OCI-LY1 (cell line): ENCODE measurements around the gene TMEM132C.

Experiments
- H2AFZ ChIP-seq: fragments of 200-600 bp; sonication (generic), shearing (Covaris generic); 2 replicates; pipeline ENCODE4 v1.6.0; 2014; ENCODE audit warnings: antibody characterized with exemption, mild to moderate bottlenecking, low read length
- H3F3A ChIP-seq: fragments of 200-600 bp; sonication (generic), shearing (Covaris generic); 2 replicates; pipeline ENCODE4 v1.6.0; 2014; ENCODE audit warnings: mild to moderate bottlenecking, antibody characterized with exemption, low read length, moderate library complexity; ENCODE audit not compliant: insufficient read depth
- H3K27ac ChIP-seq: fragments of 200-600 bp; sonication (generic); 2 replicates; pipeline ENCODE4 v1.5.1; 2014; ENCODE audit warnings: low read length, mixed run types, mild to moderate bottlenecking, low read depth; ENCODE audit not compliant: poor library complexity, severe bottlenecking
- H3K27me3 ChIP-seq: fragments of 200-600 bp; sonication (generic); 2 replicates; pipeline ENCODE4 v1.6.0; 2014; ENCODE audit warnings: antibody characterized with exemption, mild to moderate bottlenecking, low read length, moderate library complexity; ENCODE audit not compliant: insufficient read depth
- H3K36me3 ChIP-seq: fragments of 200-600 bp; sonication (generic); 2 replicates; pipeline ENCODE4 v1.6.1; 2014; ENCODE audit warnings: mild to moderate bottlenecking, antibody characterized with exemption, low read length, moderate library complexity, mixed read lengths; ENCODE audit not compliant: insufficient read depth
- H3K4me1 ChIP-seq: fragments of 200-600 bp; sonication (generic); 2 replicates; pipeline ENCODE4 v1.5.1; 2014; ENCODE audit warnings: mild to moderate bottlenecking, low read length, moderate library complexity; ENCODE audit not compliant: insufficient read depth, severe bottlenecking
- H3K4me2 ChIP-seq: fragments of 200-600 bp; sonication (generic), shearing (Covaris generic); 2 replicates; pipeline ENCODE4 v1.6.1; 2014; ENCODE audit warnings: low read length
- H3K4me3 ChIP-seq: fragments of 200-600 bp; sonication (generic); 2 replicates; pipeline ENCODE4 v1.5.1; 2014; ENCODE audit warnings: low read length, low read depth, mild to moderate bottlenecking, mixed read lengths; ENCODE audit not compliant: poor library complexity, severe bottlenecking
- H3K79me2 ChIP-seq: fragments of 200-600 bp; shearing (Covaris generic); 2 replicates; pipeline ENCODE4 v1.6.1; 2016; ENCODE audit warnings: mixed run types, low read length, mixed read lengths; ENCODE audit not compliant: insufficient read depth
- H3K9ac ChIP-seq: fragments of 200-600 bp; sonication (generic), shearing (Covaris generic); 2 replicates; pipeline ENCODE4 v1.6.1; 2014; ENCODE audit warnings: mild to moderate bottlenecking, low read length, mixed read lengths
- H3K9me2 ChIP-seq: fragments of 200-600 bp; sonication (generic), shearing (Covaris generic); 2 replicates; pipeline ENCODE4 v1.6.1; 2014; ENCODE audit warnings: low read depth, mild to moderate bottlenecking, low read length, mixed read lengths
- H3K9me3 ChIP-seq: fragments of 200-600 bp; shearing (Covaris generic); 2 replicates; pipeline ENCODE4 v1.6.1; 2014; ENCODE audit warnings: low read length, mixed read lengths
- H4K20me1 ChIP-seq: fragments of 200-600 bp; sonication (generic), shearing (Covaris generic); 2 replicates; pipeline ENCODE4 v1.6.0; 2016; ENCODE audit warnings: mild to moderate bottlenecking, low read length; ENCODE audit not compliant: insufficient read depth
- CTCF ChIP-seq: fragments of 200-600 bp; sonication (generic), shearing (Covaris generic); IDR thresholded peaks from 2 replicates; pipeline ENCODE4 v1.5.1; 2017; ENCODE audit warnings: mild to moderate bottlenecking, antibody characterized with exemption, low read length, moderate library complexity, mixed read lengths
- EZH2 ChIP-seq: fragments of 200-600 bp; sonication (generic), shearing (Covaris generic); IDR thresholded peaks from 2 replicates; pipeline ENCODE4 v1.8.0; 2017; ENCODE audit warnings: borderline replicate concordance, mixed run types, mild to moderate bottlenecking, antibody characterized with exemption, low read length, moderate library complexity, mixed read lengths

Gene TMEM132C

GRCh38 chr12:128752386-128752785 lies 485.4 kb downstream of the TMEM132C start:
- TF ChIP-seq CTCF (no peak), EZH2 (no peak)
- Histone ChIP-seq H3K9me3 (no peaks in the 10 kb centered on the region), H3K27me3 (peaks cover 5% of the 10 kb centered on the region; the same call in 1 of the 2 replicates), H3K4me3 (no peak overlapping the region), H3K9ac (no peak overlapping the region), H3K27ac (no peak overlapping the region), H4K20me1 (no peaks in the 10 kb centered on the region), H3K79me2 (no peaks in the 10 kb centered on the region), H3F3A (no peaks in the 10 kb centered on the region), H3K4me2 (no peak overlapping the region), H3K9me2 (no peaks in the 10 kb centered on the region), H3K4me1 (no peaks in the 10 kb centered on the region), H2AFZ (no peak overlapping the region), H3K36me3 (no peaks in the 10 kb centered on the region)

DNA sequence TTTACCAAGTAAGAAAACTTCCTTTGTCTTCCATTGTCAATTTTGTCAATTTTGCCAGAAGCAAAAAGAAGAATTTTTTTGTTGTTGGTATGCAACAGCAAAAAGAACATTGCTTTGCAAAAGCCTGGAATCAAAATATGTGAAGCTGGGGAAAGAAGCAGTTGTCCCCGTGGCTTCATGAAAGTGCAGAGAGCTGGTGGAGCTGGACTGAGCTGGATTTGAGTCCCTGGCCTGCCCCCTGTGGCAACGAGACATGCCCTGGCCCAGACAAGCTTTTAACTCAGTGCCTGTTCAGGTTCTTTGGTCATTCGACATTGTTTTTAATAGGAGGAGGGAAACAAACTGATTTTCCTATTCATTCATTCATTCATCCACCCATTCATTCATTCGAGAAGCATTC lies 486.5 kb downstream of the TMEM132C start:
- Histone ChIP-seq H3K4me2 (no peak overlapping the region), H3K4me3 (no peak overlapping the region), H3K9me2 (no peaks in the 10 kb centered on the region), H3K36me3 (no peaks in the 10 kb centered on the region), H3K4me1 (no peaks in the 10 kb centered on the region), H3K79me2 (no peaks in the 10 kb centered on the region), H3F3A (no peaks in the 10 kb centered on the region), H3K9ac (no peak overlapping the region), H3K27ac (no peak overlapping the region), H4K20me1 (no peaks in the 10 kb centered on the region), H3K27me3 (peaks cover 5% of the 10 kb centered on the region; the same call in 1 of the 2 replicates), H2AFZ (no peak overlapping the region), H3K9me3 (no peaks in the 10 kb centered on the region)
- TF ChIP-seq EZH2 (no peak), CTCF (no peak)

- Histone ChIP-seq H3K9me3 (no peaks in the 10 kb centered on the region), H2AFZ (no peak overlapping the region), H3K4me3 (no peak overlapping the region), H3K9me2 (no peaks in the 10 kb centered on the region), H3K79me2 (no peaks in the 10 kb centered on the region), H4K20me1 (no peaks in the 10 kb centered on the region), H3K27ac (no peak overlapping the region), H3K4me2 (no peak overlapping the region), H3K36me3 (no peaks in the 10 kb centered on the region), H3F3A (no peaks in the 10 kb centered on the region), H3K9ac (no peak overlapping the region), H3K4me1 (no peaks in the 10 kb centered on the region), H3K27me3 (no peaks in the 10 kb centered on the region)
- no peak for TF ChIP-seq EZH2
- TF ChIP-seq CTCF: no peak
These were observed 487.3 kb downstream of the TMEM132C start for GRCh38 chr12:128754275-128754674.
